Activated CD4-positive, alpha-beta memory T cell treated with anti-CD3 and anti-CD28 coated beads, Interleukin-2, amount 10 ng/mL, durations not matched to agents 7 days and 5 days (primary cell): Measurements from ENCODE around the gene NAT14. TPM values are rescaled to one million over a fixed set of nuclear protein-coding genes. Genes with fewer than 3 reads are reported as not detected.

Experiments used
- CTCF ChIA-PET: fragments of 350-600 bp; sonication (Branson Sonifier 250); formaldehyde crosslinking; loops from one replicate; lab custom pipeline; 2021; ENCODE audit warnings: antibody characterized with exemption, inconsistent platforms; lab: Charles Lee
- POLR2A ChIA-PET: fragments of 350-600 bp; sonication (Branson Sonifier 250); formaldehyde crosslinking; loops from one replicate; lab custom pipeline; 2021; ENCODE audit warnings: antibody characterized with exemption; lab: Charles Lee
- DNase-seq: peaks from one replicate; pipeline ENCODE4 v3.0.0-alpha.2; 2020
- H3K27ac Mint-ChIP-seq: one replicate; pipeline ENCODE4 v1.8.0; 2021; ENCODE audit warnings: mild to moderate bottlenecking, mixed read lengths
- H3K27me3 Mint-ChIP-seq: one replicate; pipeline ENCODE4 v1.8.0; 2021; ENCODE audit warnings: mixed read lengths
- H3K36me3 Mint-ChIP-seq: one replicate; pipeline ENCODE4 v1.8.0; 2021; ENCODE audit warnings: low read depth, mixed read lengths
- H3K4me1 Mint-ChIP-seq: one replicate; pipeline ENCODE4 v1.8.0; 2021; ENCODE audit warnings: mixed read lengths
- H3K4me3 Mint-ChIP-seq: one replicate; pipeline ENCODE4 v1.8.0; 2021; ENCODE audit warnings: mild to moderate bottlenecking, mixed read lengths
- H3K9me3 Mint-ChIP-seq: one replicate; pipeline ENCODE4 v1.8.0; 2021; ENCODE audit warnings: mixed read lengths
- total RNA-seq, 2 experiments: library from RNA; stranded (reverse); gene quantifications; one replicate each; pipeline ENCODE4 v1.2.3, GENCODE V29; 2021

Gene NAT14
- total RNA-seq, 2 experiments from 2014 or later, result 11.9 to 12.0 TPM

DNA sequence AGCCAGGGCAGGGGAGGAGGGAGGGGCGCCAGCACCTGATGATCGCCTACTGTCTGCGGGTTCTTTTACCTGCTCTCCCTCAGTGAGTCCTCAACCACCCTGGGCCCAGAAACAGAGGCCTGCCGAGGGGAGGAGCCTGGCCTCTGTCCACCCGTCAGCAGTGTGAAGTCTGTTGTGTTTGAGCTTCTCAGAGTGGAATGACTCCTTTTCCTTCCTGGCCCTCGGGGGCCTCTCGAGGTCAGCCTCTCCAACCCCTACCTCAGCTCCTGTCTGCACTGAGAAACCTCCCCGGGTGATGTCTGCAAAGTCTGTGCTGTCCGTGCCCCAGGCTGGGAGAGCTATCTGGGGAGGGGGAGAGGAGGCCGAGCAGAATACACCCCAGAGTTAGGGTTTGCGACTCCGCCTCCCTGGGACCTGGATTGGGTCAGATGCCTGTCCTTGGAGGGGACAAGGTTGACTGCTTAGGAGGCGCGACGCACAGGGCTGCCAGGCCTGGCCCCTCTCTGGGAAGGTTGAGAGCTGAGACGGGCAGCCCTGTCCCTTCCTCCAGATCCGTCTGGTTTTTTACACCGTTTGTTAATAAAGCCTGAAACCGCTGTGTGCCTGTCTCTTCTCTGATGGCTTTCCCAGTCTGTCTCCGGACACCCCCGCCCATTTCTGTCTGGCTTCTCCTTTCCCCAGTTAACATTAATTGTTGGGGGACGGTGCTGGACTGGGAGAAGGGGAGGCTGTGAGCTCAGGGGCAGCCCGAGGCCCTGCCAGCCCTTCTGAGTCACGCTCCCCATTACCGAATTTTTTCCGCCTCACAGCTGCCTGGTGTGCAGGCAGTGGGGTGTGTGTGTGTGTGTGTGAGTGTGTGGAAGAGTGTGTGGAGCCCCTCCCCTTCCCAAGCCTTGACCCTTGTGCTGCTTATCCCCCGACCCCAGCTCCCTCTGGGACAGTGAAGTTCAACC, 2.3 kb downstream of the NAT14 start:
- no peaks in the 10 kb centered on the region for H3K27me3 Mint-ChIP-seq
- POLR2A ChIA-PET, result interaction anchor here (1.0 to 2.8 kb wide), 5 partner anchors 11 to 369 kb away, joined by 3 to 24 read pairs (median 4); partner anchors contain the start of genes ISOC2, PPP1R12C and ZNF628
- CTCF ChIA-PET, result interaction anchor here (0.9 to 2.1 kb wide), 3 partner anchors 11 to 20 kb away, joined by 4 to 8 read pairs (median 4); partner anchors contain the start of gene ZNF628
- no peak overlapping the region for H3K27ac Mint-ChIP-seq
- DNase-seq, result peak; percentile 36
- H3K4me1 Mint-ChIP-seq, result peaks cover 12% of the 10 kb centered on the region
- H3K4me3 Mint-ChIP-seq, result no peak overlapping the region
- H3K36me3 Mint-ChIP-seq, result peaks cover 3% of the 10 kb centered on the region
- no peaks in the 10 kb centered on the region for H3K9me3 Mint-ChIP-seq

DNA sequence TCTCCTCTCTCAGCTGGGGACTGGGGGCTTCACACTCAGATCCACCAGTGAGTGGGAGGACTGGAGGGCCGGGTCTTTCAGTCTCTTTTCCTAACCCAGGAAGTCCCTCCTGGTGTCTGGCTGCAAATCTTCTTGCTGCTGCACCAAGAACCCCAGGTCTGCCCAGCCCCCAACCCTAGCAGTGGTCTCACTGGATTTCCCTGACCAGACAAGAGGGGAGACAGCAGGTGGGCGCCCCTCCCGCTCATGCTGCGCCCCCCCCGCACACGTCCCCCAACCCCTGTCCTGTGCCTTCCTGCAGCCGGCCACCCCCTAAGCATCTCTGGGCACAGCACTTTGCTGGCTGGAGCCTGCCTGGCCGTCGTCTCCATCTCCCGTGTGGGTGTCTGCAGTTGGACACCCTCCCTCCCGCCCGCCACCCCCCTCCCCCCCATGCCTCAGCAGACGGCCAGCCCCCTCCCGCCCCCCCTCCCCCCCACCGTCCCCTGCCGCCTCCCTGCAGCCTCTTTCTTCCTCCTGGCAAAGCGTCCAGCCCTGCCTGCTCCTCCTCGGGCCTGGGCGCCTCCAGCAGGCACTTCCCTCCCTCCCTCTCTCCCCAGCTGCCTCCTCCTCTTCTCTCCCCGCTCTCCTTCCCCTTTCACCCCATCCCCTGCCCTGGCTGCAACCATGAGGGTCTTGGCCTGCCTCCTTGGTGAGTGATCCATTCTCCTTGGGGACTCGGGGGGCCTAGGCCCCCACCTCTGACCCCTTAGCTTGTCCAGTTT, 3.1 kb downstream of the NAT14 start, which contains the start of gene SSC5D:
TSS of gene SSC5D (plus strand) at position 513 of the 764 bp plus-strand sequence. CDS start at position 667, 154 bp downstream.
- ChIA-PET POLR2A (interaction anchor here (1.3 to 2.3 kb wide), 3 partner anchors 16 to 370 kb away, joined by 3 to 6 read pairs (median 4); partner anchors contain the start of genes ISOC2 and PPP1R12C), CTCF (interaction anchor here (2.1 kb wide), 1 partner anchor 16 kb away, joined by 8 read pairs; no protein-coding TSS in a partner anchor)
- no peak within 1 kb of the TSS for H3K27ac Mint-ChIP-seq
- no peak within 1 kb of the TSS for H3K4me3 Mint-ChIP-seq
- peaks cover 2% of the 10 kb centered on the region for H3K27me3 Mint-ChIP-seq
- peaks cover 12% of the 10 kb centered on the region for H3K4me1 Mint-ChIP-seq
- no peaks in the 10 kb centered on the region for H3K9me3 Mint-ChIP-seq
- no peak for DNase-seq
- peaks cover 3% of the 10 kb centered on the region for H3K36me3 Mint-ChIP-seq

DNA sequence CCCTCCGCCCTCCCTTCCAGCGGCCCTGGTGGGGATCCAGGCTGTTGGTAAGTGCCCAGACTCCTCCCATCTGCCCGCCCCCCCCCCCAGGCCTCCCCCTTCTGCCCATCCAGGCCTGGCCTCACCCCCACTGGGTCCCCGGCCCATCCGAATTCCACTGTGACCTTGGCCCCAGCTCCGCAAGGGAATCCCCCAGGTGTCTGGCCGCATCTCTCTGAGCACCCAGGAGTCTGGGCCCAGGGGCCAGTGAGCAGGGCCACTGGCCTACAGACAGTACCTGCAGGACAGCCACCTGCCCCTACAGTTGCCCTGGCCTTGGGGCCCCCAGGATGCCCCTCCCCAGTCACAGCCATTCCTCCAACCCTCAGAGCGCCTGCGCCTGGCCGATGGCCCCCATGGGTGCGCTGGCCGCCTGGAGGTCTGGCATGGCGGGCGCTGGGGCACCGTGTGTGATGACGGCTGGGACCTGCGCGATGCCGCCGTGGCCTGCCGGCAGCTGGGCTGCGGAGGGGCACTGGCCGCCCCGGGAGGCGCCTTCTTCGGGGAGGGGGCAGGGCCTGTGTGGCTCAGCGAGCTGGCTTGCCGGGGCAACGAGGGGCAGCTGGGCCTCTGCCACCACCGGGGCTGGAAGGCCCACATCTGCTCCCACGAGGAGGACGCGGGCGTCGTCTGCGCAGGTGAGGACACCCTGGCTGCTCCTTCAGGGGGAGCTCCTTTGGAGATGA, 4.2 kb downstream of the NAT14 start:
- Mint-ChIP-seq H3K9me3 (no peaks in the 10 kb centered on the region), H3K27me3 (peaks cover 3% of the 10 kb centered on the region), H3K4me3 (no peak overlapping the region), H3K36me3 (no peaks in the 10 kb centered on the region), H3K27ac (no peak overlapping the region), H3K4me1 (peaks cover 12% of the 10 kb centered on the region)
- CTCF ChIA-PET, result no interaction called here
- DNase-seq, result no peak
- POLR2A ChIA-PET, result interaction anchor here (1.1 kb wide), 1 partner anchor 12 kb away, joined by 3 read pairs; no protein-coding TSS in a partner anchor

DNA sequence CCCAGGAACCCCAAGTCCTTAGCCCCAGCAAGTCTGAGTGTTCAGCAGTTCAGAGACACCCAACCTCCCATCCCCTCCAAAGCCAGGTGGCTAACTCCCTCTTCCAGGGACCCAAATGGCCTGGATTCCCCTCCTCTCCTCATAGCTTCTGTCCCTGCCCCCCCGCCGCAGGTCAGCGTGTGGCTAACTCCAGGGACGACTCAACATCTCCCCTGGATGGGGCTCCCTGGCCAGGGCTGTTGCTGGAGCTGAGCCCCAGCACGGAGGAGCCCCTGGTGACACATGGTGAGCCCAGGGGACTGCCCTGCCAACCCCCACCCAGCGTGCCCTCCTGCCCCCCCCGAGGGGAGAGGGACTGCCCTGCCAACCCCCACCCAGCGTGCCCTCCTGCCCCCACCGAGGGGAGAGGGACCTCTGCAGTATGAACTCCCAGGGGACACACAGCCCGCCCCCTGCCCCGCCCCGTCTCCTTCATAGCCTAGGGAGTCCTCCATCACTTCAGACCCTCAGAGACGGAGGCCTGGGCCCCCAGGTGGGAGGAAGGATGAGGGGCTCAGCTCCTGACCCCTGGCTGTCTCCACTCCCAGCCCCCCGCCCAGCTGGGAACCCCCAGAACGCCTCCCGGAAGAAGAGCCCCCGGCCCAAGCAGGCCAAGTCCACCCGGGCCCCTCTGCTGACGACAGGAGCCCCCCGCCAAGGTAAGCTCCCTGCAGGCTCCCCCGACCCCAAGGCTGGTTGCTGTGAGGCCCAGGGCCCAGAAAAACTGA, 4.9 kb downstream of the NAT14 start:
- Mint-ChIP-seq H3K9me3 (no peaks in the 10 kb centered on the region), H3K36me3 (no peaks in the 10 kb centered on the region), H3K4me3 (no peak overlapping the region), H3K27ac (no peak overlapping the region), H3K27me3 (peaks cover 4% of the 10 kb centered on the region), H3K4me1 (peaks cover 10% of the 10 kb centered on the region)
- ChIA-PET CTCF (no interaction called here), POLR2A (interaction anchor here (1.1 kb wide), 1 partner anchor 13 kb away, joined by 3 read pairs; no protein-coding TSS in a partner anchor)
- no peak for DNase-seq

DNA sequence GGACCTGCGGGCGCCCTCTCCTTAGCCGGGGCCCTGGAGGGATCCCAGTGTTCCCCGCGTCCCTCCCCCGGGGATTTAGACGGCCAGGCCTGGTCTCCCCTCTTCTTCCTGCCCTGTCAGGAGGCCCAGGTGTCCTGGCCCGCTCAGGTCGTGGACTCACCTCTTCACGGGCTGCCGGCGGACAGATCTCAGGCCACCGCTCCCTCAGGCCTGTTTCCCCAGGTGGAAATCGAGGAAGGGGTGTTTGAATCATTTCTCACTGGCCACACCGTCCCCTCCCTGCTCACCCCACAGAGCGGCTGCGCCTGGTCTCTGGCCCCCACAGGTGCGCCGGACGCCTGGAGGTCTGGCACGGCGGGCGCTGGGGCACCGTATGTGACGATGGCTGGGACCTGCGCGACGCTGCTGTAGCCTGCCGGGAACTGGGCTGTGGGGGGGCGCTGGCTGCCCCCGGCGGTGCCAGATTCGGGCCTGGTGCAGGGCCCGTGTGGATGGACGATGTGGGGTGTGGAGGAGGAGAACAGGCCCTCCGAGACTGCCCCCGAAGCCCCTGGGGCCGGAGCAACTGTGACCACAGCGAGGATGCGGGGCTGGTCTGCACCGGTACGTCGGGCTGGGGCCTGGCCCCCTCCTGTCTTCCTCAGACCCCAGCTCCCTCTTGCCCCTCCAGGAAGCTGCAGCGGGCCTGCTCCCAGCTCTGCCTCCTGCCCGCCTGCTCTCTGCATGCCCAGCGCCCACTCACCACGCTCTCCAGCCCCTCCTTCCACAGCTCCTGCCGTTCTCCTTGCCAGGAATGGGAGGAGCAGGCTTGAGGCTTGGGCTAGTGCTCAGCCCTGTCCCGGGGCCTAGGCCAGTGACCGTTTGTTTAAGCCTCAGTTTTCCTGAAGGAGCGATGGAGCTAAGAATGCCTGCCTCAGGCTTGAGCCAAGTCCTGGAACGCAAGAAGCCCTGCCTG, 5.8 kb downstream of the NAT14 start:
- Mint-ChIP-seq H3K4me3 (no peak overlapping the region), H3K27ac (no peak overlapping the region), H3K36me3 (no peaks in the 10 kb centered on the region), H3K4me1 (peaks cover 10% of the 10 kb centered on the region), H3K27me3 (peaks cover 4% of the 10 kb centered on the region), H3K9me3 (no peaks in the 10 kb centered on the region)
- DNase-seq, result no peak
- ChIA-PET POLR2A (interaction anchor here (1.3 kb wide), 1 partner anchor 14 kb away, joined by 4 read pairs; the partner anchor contains the start of gene ZNF628), CTCF (no interaction called here)

GRCh38 chr19:55491546-55492360, 6.8 kb downstream of the NAT14 start:
- POLR2A ChIA-PET, result interaction anchor here (0.6 to 1.3 kb wide), 2 partner anchors 15 to 85 kb away, joined by 3 to 4 read pairs; partner anchors contain the start of gene ZNF628
- Mint-ChIP-seq H3K36me3 (no peaks in the 10 kb centered on the region), H3K4me3 (no peak overlapping the region), H3K27ac (no peak overlapping the region), H3K27me3 (peaks cover 4% of the 10 kb centered on the region), H3K9me3 (no peaks in the 10 kb centered on the region), H3K4me1 (peaks cover 6% of the 10 kb centered on the region)
- DNase-seq, result no peak
- CTCF ChIA-PET, result no interaction called here

DNA sequence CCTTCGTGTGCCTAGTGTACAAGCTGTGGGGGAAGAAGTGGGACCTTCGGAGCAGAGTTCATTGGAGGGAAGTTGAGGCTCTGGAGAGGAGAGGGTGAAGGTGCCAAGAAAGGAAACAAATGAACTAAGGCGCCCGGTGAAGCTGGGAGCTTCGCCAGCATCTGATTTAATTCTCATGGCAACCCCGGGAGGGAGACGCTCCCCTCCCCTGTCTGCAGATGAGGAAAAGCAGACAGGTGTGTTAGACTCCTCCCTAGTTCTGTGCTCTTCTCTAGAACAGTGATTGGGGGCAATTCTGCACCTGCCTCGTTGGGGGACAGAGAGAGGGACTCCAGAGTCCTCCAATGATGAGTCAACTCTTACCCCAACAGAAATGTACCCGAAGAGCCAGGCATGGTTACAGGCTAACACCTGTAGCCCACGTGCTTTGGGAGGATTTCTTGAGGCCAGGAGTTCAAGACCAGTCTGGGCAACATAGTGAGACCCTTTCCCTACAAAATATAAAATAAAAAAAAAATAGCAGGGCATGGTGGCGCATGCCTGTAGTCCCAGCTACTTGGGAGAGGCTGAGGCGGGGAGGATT, 7.5 kb downstream of the NAT14 start:
- DNase-seq, result no peak
- ChIA-PET CTCF (interaction anchor here (2.4 kb wide), 1 partner anchor 11 kb away, joined by 8 read pairs; no protein-coding TSS in a partner anchor), POLR2A (no interaction called here)
- H3K27ac Mint-ChIP-seq, result no peak overlapping the region
- no peaks in the 10 kb centered on the region for H3K9me3 Mint-ChIP-seq
- no peak overlapping the region for H3K4me3 Mint-ChIP-seq
- H3K36me3 Mint-ChIP-seq, result no peaks in the 10 kb centered on the region
- H3K27me3 Mint-ChIP-seq, result peaks cover 4% of the 10 kb centered on the region
- peaks cover 2% of the 10 kb centered on the region for H3K4me1 Mint-ChIP-seq

- DNase-seq, result no peak
- Mint-ChIP-seq H3K4me1 (no peaks in the 10 kb centered on the region), H3K4me3 (no peak overlapping the region), H3K36me3 (no peaks in the 10 kb centered on the region), H3K9me3 (no peaks in the 10 kb centered on the region), H3K27me3 (peaks cover 4% of the 10 kb centered on the region), H3K27ac (no peak overlapping the region)
- ChIA-PET POLR2A (no interaction called here), CTCF (interaction anchor here (2.4 kb wide), 1 partner anchor 11 kb away, joined by 8 read pairs; no protein-coding TSS in a partner anchor)
These were observed 8.2 kb downstream of the NAT14 start for GRCh38 chr19:55493052-55493644.

GRCh38 chr19:55493645-55494171, 8.7 kb downstream of the NAT14 start:
- Mint-ChIP-seq H3K36me3 (no peaks in the 10 kb centered on the region), H3K27me3 (peaks cover 4% of the 10 kb centered on the region), H3K4me3 (no peak overlapping the region), H3K27ac (no peak overlapping the region), H3K4me1 (no peaks in the 10 kb centered on the region), H3K9me3 (no peaks in the 10 kb centered on the region)
- POLR2A ChIA-PET, result interaction anchor here (1.0 to 1.3 kb wide), 2 partner anchors 9 to 17 kb away, joined by 4 read pairs; partner anchors contain the start of genes NAT14 and ZNF628
- DNase-seq, result no peak
- CTCF ChIA-PET, result interaction anchor here (2.4 kb wide), 1 partner anchor 10 kb away, joined by 8 read pairs; no protein-coding TSS in a partner anchor
